Measurements from ENCODE around the gene AKR1B15. TPM values are rescaled to one million over a fixed set of nuclear protein-coding genes. Genes with fewer than 3 reads are reported as not detected.
A peak's percentile ranks its signal among the peaks of the same experiment; 100 is the strongest.

The AKR1B15 gene
- total and polyA plus RNA-seq, 2 of the 4 experiments (the other 2 are of a cell fraction) = not detected

- peak overlapping the region; percentile 77 for H3K4ac ChIP-seq (ENCODE audit: low read depth, low read length)
- no TSS peak for BruUV-seq (replicated peaks)
- H2BK15ac ChIP-seq (ENCODE audit: low read depth, low read length) = peak overlapping the region; percentile 82; the same call in 1 of the 3 replicates
- peak overlapping the region; percentile 67 for H2AFZ ChIP-seq (replicated peaks; ENCODE audit: low read length, poor library complexity)
- peaks cover 10% of the 10 kb centered on the region for H3K9me1 ChIP-seq (ENCODE audit: insufficient read depth, low read length)
- H3K79me1 ChIP-seq (ENCODE audit: low read depth in 1 of 2, low read length in 2 of 2) = no peaks in the 10 kb centered on the region
- no peak overlapping the region for H3K27ac ChIP-seq (ENCODE audit: insufficient read depth, low read length)
- H3K4me1 ChIP-seq (ENCODE audit: control insufficient read depth, insufficient read depth, low read length) = peaks cover 2% of the 10 kb centered on the region; the same call in 1 of the 2 replicates
- peak; percentile 93 for DNase-seq
- H3K4me3 ChIP-seq (ENCODE audit: insufficient read depth, low read depth, low read length) = no peak overlapping the region
- peak overlapping the region; percentile 49; the same call in 1 of the 2 replicates for H3K14ac ChIP-seq (replicated peaks; ENCODE audit: low read depth, low read length)
- H3K9me3 ChIP-seq (ENCODE audit: control insufficient read depth, insufficient read depth, low read length) = no peaks in the 10 kb centered on the region
- H3K36me3 ChIP-seq (ENCODE audit: control insufficient read depth, insufficient read depth, low read length) = no peaks in the 10 kb centered on the region
- peak overlapping the region; percentile 48; the same call in 1 of the 2 replicates for H3K4me2 ChIP-seq (ENCODE audit: low read depth, low read length)
- CTCF ChIA-PET = interaction anchor here (2.1 to 2.3 kb wide), 2 partner anchors 32 to 58 kb away, joined by 10 to 12 read pairs; no protein-coding TSS in a partner anchor
- H3K18ac ChIP-seq (ENCODE audit: low read depth, low read length) = peak overlapping the region; percentile 42; the same call in 1 of the 2 replicates
- H4K5ac ChIP-seq (ENCODE audit: low read depth, low read length) = peak overlapping the region; percentile 24; the same call in 1 of the 2 replicates
- H2AK5ac ChIP-seq (ENCODE audit: low read depth, low read length) = peak overlapping the region; percentile 88; the same call in 1 of the 2 replicates
- intact Hi-C loops (cut with micrococcal nuclease) = no loop called here
- peak overlapping the region; percentile 81 for H2BK120ac ChIP-seq (ENCODE audit: low read depth, low read length)
- in situ Hi-C loops (cut with MboI; ENCODE audit: low sequenced_read_pairs) = loop anchor here (5.0 kb wide), 1 partner anchor 86 kb away; no protein-coding TSS in a partner anchor
- no CpG with 5 or more reads among the region's 6 CpGs for WGBS, 2 experiments (ENCODE audit: extremely low coverage in 2 of 2, insufficient read length in 1 of 2)
- H3K9ac ChIP-seq (ENCODE audit: low read depth, low read length) = no peak overlapping the region
- dilution Hi-C loops (cut with HindIII; ENCODE audit: low sequenced_read_pairs, unreplicated experiment) = no loop called here
- H4K20me1 ChIP-seq (ENCODE audit: insufficient read depth, low read length) = no peaks in the 10 kb centered on the region
- H4K91ac ChIP-seq (ENCODE audit: insufficient read depth, low read depth, low read length) = peak overlapping the region; percentile 26
- no peaks in the 10 kb centered on the region for H3K27me3 ChIP-seq (ENCODE audit: control insufficient read depth, insufficient read depth, low read length)
- POLR2A ChIA-PET (ENCODE audit: unreplicated experiment) = no interaction called here
- no peak overlapping the region for H3K23ac ChIP-seq (ENCODE audit: low read depth, low read length)
- ATAC-seq (ENCODE audit: low read depth) = peak; percentile 85
- no peak overlapping the region for H2AK9ac ChIP-seq (replicated peaks; ENCODE audit: low read depth, low read length, poor library complexity)
- H2BK20ac ChIP-seq (ENCODE audit: low read depth, low read length) = peak overlapping the region; percentile 85
- peak overlapping the region in 1 of 2 experiments; percentile 47; a peak in 2 of 4 replicates for H4K8ac ChIP-seq (ENCODE audit: low read depth in 2 of 2, low read length in 2 of 2)
- H3K56ac ChIP-seq (ENCODE audit: extremely low read depth, insufficient read depth, low read length) = no peak overlapping the region
- peak overlapping the region; percentile 72 for H2BK5ac ChIP-seq (ENCODE audit: low read depth, low read length, poor library complexity, severe bottlenecking)
- TF ChIP-seq RFX5 (IDR thresholded peaks at IDR 0.05; ENCODE audit: low read depth, low read length) (no peak), BHLHE40 (IDR thresholded peaks at IDR 0.05; ENCODE audit: low read depth, low read length) (peak; percentile 46; the same call in 1 of the 2 replicates), RCOR1 (IDR thresholded peaks at IDR 0.05; ENCODE audit: insufficient replicate concordance, low read length) (no peak), MXI1 (IDR thresholded peaks at IDR 0.05; ENCODE audit: borderline replicate concordance, low read depth, low read length) (no peak), POLR2A (IDR thresholded peaks at IDR 0.05; ENCODE audit: low read depth, low read length) (no peak), MAFK (IDR thresholded peaks at IDR 0.05; ENCODE audit: low read depth, low read length) (peak; percentile 71), MAZ (IDR thresholded peaks at IDR 0.05; ENCODE audit: borderline replicate concordance, low read depth, low read length) (no peak), SMC3 (IDR thresholded peaks at IDR 0.05; ENCODE audit: low read depth, low read length) (no peak), ELK1 (IDR thresholded peaks at IDR 0.05; ENCODE audit: borderline replicate concordance, low read depth, low read length) (no peak), FOS (IDR thresholded peaks at IDR 0.05; ENCODE audit: low read depth, low read length) (peak; percentile 94), NFE2L2 (IDR thresholded peaks at IDR 0.05; ENCODE audit: low read depth, low read length) (peak; percentile 91), CEBPB (IDR thresholded peaks at IDR 0.05; ENCODE audit: low read depth, low read length) (no peak), CHD1 (IDR thresholded peaks at IDR 0.05; ENCODE audit: low read depth, low read length) (no peak), RAD21 (IDR thresholded peaks at IDR 0.05; ENCODE audit: low read length) (no peak)
- TF ChIP-seq, protein P1, sequence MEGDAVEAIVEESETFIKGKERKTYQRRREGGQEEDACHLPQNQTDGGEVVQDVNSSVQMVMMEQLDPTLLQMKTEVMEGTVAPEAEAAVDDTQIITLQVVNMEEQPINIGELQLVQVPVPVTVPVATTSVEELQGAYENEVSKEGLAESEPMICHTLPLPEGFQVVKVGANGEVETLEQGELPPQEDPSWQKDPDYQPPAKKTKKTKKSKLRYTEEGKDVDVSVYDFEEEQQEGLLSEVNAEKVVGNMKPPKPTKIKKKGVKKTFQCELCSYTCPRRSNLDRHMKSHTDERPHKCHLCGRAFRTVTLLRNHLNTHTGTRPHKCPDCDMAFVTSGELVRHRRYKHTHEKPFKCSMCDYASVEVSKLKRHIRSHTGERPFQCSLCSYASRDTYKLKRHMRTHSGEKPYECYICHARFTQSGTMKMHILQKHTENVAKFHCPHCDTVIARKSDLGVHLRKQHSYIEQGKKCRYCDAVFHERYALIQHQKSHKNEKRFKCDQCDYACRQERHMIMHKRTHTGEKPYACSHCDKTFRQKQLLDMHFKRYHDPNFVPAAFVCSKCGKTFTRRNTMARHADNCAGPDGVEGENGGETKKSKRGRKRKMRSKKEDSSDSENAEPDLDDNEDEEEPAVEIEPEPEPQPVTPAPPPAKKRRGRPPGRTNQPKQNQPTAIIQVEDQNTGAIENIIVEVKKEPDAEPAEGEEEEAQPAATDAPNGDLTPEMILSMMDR (conservative IDR thresholded peaks at IDR 0.05; ENCODE audit: low read depth, low read length) = no peak
Observed at GRCh38 chr7:134515569-134516468, 33.1 kb upstream of the AKR1B15 start.
